ENCODE measurements around the gene CXCL10.

GRCh38 chr4:76022031-76022430, 1.3 kb downstream of the CXCL10 start:
- no peak for TF ChIP-seq CTCF (conservative IDR thresholded peaks at IDR 0.05; ENCODE audit: low read depth, low read length)
- TF ChIP-seq EZH2 (IDR thresholded peaks at IDR 0.05; ENCODE audit: borderline replicate concordance, low read depth, low read length, poor library complexity, severe bottlenecking), result no peak
